ENCODE results near the gene MIER1.

DNA sequence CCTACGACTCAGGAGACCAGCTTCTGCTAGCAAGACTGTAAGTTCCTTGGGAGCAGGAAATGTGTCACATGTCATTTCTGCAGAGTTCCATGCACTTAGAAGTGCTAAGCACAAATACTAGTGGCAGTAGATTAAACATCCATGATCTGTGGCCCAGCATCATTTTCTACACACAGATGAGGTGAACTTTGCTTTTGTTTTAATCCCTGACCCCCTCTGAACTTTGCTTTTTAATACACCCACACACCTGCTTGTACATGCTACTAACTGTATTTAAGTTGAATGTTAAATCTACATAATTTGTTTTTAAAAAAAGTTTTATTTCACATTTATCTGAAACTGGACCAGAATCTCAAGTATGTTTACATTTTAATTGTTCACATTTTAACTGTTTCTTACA, 104.7 kb downstream of the MIER1 start:
- TF ChIP-seq, protein P1, sequence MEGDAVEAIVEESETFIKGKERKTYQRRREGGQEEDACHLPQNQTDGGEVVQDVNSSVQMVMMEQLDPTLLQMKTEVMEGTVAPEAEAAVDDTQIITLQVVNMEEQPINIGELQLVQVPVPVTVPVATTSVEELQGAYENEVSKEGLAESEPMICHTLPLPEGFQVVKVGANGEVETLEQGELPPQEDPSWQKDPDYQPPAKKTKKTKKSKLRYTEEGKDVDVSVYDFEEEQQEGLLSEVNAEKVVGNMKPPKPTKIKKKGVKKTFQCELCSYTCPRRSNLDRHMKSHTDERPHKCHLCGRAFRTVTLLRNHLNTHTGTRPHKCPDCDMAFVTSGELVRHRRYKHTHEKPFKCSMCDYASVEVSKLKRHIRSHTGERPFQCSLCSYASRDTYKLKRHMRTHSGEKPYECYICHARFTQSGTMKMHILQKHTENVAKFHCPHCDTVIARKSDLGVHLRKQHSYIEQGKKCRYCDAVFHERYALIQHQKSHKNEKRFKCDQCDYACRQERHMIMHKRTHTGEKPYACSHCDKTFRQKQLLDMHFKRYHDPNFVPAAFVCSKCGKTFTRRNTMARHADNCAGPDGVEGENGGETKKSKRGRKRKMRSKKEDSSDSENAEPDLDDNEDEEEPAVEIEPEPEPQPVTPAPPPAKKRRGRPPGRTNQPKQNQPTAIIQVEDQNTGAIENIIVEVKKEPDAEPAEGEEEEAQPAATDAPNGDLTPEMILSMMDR (IDR thresholded peaks at IDR 0.05 in 8 of 11, conservative IDR thresholded peaks at IDR 0.05 in 3 of 11): no peak
- TF ChIP-seq POLR2A (IDR thresholded peaks at IDR 0.05): no peak
